ENCODE results near the gene FGD2.

FGD2 gene

DNA sequence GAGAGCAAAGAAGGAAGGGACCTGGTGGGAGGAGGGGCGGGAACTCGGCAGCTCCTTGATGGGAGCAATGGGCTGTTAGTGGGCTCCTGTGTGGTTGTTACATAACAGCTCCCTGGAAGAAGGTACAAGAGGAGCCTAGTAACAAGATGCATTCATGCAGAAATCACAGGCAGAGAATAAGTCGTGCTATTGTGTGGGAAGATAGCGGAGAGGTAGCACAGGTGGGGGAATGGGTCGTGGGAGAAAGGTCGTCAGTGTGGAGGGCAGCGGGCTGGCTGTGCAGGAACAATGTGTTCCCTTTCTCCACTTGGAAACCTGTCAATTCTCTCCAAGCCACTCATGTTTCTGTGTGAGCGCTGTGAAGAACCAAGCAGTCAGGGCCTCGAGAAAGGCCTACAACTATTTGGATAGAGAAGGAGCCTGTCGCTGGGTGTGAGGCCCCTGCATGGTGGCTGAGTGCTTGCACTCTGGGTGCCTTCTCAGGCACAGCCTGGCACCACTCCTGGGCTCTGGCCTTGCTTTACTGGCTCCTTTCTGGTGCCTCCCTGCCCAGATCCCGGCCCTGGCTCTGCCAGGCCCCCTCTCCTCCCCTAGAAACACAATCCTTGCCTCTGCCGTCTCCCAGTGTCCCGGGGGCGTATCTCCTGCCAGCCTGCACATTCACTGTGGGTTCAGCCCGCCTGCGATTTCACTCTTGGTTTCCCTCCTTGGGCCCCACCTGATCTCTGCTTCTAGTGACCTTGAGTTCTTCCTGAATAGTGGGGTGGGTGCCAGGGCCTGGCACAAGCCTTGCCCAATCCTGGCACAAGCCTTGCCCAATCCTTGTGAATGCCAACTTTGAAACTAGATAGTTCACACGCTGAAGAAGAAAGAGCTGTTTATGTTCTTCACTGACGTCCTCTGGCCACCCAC is 7.4 kb upstream of the FGD2 start:
- no peak for DNase-seq

DNA sequence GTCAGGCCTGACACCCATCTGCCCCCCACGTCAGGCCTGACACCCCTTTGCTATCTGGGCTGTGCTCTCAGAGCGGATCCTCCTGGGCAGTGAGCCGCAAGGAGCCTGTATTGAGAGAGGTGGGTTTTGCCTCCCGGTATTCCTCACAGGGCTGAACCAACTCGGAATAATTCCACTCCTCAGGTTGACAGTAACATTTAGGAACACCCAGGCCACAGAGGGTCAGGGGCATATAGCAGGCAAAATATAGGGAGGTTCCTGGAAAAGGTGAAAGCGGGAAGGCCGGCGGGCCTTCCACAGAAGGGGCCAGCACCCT is 6.8 kb upstream of the FGD2 start:
- DNase-seq, result no peak

DNA sequence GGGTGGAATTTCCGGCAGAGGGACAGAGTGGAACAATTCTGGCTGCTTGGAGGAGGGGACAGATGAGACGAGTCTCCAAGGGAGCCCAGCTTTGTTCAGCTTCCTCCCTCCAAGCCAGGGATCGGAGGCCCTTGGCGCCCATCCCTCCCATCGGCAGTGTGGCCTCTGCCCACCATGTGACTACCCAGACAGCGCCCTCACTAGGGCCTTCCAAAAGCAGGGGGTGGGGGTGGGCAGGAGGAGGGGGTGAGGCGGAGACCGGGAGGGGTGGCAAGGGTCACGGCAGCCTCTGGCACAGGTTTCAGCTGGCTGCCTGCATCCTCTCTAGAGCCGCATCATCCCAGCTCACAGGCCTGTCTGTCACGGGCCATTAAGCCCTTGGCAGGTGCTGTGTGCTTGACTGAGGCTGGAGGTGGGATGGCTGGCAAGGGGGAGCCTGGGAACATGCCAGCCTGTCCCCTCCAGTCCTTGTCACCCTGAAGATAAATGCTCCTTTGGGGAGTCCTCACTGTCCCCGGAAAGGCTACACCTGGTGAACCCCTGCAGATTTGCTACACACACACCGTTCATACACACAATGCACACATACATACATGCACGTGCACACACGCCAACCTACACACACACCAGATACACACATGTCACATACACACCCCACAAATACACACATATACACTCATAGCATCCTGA is 6.2 kb upstream of the FGD2 start:
- no peak for DNase-seq

DNA sequence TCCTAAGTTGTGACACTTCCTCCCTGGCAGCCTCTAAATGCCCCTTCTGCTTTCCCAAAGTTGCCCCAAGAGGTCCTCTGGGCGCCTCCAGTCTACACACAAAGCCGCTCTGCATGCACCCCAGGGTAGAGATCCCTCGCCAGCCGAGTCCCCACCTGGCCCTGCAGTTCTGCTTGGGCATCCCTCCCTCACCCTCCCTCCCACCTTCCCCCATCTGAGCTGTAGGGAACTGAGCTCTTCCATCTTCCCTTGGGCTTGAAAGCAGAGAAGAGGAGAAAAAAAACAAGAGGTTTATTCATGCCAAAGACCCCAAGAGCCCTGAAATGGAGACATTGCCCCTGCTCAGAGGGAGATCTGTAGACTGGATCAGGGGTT is 5.7 kb upstream of the FGD2 start:
- no peak for DNase-seq

DNA sequence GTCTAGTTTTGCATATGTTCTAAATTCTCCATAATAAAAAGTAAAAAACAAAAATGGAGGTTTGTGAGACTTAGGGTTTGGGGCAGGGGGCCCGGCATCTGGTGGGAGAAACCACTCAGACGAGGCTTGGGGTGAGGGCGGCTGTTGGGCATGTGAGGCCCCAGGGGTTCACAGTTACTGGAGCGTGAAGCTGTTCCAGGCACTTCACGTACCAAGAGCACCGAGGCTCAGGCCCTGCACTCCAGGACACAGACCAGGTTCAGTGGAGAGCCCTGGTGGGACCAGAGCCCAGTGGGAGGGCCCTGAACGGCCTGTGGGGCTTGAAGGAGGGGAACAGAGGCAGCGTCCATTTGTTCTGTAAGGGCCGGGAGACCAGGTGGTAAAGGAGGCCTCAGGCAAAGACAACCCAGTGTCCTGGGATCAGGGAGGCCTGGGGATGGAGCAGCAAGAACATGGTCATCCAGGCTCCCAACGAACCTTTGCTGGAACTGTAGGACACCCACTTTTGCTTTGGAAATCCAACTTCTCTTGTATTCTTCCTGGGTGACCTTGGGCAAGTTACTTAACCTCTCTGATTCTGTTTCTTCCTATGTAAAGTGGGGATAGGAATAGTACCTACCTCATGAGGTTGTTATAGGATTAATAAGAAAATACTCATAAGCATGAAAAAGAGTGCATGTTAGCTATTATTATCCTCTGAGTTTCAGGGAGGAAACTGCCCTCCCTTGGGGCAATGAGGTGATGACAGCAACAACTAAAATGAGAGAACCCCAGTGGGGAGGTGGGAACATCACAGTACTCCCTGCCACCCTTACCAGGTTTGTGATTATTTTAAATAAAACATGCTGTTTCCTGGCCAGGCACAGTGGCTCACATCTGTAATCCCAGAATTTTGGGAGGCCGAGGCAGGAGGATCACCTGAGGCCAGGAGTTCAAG is 1.1 kb upstream of the FGD2 start:
- no peak for DNase-seq

DNA sequence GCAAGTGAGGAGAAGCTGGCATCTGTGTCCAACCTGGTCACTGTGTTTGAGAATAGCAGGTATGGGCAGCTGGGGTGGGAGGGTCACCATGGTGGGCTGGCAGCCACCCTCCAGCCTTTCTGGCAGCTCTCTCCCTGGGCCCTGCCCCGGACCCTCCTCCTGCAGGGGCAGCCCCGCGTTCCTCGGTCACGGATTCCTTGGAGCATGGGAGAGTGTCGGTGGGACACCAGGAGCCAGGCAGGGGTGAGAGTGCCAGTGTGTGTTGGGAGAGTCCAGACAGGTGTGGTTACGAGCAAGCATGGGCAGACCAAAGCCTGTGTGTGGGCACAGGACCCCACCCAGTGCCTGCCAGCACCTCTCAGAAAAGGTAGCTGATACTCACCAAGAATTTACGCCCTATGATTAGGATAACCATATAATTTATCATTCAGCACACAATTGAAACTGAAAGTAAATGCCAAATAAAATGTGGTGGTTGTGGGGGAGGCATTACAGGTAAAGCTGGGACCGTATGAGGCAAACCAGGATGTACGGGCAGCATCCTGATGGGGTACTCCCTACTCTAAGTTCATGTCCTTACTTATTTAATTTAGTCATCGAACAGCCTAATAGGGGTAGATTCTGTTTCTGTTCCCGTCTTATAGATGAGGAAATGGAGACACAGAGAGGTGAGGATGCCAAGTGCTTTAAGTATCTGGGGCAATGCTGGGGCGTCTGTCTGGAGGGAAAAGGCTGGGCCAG is 542 bp downstream of the FGD2 start:
- DNase-seq, result no peak

DNA sequence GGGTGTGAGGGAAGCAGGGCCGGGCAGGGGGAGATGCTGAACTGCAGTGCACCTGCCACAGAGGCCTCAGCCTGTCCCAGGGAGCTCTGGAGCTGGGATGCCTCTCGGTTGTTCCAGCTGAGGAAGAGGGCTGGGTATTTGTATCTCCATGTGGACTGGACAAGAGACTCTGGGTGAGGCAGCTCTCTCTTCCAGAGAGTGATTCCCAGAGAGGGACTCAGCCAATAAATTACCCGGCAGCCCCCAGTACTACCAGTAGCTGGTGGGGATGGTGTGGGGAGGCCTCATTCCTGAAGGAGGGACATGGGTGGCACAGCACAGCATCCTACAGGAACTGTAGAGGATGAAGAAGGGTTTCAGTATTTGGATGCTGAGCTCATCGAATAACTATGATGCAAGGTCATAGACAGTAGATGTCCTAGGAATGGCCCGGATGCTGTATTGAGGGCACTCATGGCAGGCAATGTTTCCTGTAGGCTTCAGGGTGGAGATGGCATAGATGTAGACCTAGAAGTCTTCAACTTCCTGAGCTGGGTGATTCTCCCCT is 1.4 kb downstream of the FGD2 start:
- DNase-seq, result no peak

DNA sequence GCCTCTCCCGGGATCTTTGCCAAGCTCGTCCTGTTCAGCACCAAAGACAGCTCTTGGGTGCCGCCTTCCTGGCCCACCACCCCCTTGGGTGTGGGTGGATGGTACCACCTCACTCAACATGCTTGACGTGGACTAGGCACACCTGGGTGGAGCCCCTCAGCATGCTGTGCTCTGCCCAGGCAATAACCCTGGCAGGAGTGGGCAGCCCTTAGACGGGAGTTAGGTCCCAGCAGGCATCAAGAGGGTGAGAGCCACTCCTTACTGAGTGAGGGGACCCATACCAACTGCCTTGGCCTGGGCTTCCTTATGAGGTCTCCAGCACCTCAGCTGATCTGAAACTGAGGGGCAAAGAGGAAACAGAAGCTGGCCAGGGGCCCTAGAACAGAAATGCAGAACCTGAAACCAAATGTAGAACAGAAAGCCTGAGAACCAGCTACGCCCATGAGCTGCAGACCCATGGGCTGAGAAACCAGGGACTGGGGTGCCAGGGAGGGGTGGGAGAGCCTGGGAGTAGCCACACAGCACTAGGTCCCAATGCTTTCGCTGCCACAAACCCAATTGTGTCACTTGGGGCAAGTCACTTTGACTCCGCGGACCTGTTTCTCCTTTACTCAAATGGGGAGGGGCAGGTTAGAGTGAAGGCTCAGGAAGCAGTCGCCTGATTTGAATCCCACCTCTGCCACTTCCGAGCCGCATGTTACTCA is 2.0 kb downstream of the FGD2 start:
- no peak for DNase-seq

DNA sequence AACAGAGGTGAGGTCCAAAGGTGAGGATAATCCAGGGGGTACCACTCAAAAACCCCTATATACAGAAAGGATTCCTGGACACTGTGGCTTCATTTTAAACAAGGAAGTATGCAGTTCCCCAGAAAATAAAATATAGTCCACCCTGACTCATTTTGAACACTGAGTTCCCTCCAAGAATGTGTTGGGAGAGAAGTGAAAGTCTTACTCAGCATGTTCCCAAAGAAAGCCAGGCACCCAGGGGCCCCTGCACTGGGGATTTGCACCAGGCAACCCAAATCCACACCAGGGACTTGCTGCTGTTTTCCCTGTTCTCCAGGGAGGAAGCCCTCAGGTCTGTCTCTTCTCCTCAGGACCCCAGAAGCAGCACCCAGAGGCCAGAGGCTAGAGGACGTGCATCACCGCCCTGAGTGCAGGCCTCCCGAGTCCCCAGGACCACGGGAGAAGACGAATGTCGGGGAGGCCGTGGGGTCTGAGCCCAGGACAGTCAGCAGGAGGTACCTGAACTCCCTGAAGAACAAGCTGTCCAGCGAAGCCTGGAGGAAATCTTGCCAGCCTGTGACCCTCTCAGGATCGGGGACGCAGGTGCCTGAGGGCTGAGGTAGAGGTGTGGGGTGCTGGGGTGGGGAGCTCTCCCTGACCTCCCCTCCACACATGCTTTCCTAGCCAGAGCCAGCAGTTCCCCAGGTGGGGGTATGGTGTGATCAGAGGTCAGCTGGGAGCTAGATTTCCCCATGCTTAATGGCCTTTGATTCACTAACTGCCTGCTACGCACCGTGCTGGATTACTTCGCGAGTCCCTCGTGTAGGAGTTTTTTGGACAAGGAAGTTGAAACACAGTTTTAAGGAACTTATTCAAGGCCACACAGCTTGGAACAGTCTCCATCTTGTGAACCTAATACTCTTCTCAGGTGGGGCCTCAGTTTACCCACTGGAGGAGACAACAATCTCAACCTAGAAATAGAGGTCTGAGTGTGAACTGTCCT is 3.3 kb downstream of the FGD2 start:
- DNase-seq, result no peak

DNA sequence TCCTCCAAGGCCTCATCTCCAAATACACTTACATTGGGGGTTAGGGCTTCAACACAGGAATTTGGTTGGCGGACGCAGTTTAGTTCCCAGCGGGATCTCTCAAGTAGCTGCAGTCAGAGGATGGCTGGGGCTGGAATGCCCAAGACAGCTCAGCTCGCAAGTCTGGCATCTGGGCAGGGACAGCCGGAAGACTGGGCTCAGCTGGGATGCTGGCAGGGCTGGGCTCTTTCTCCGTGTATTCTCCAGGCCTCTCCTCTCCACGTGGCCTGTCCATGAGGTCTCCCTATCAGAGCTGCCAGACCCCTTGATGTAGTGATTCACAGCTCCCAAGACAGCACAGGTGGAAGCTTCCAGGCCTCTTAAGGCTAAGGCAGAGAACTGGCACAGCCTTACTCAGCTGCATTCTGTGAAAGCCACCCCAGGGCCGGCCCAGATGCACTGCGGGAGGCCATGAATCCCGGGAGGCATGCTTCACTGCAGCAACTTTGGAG is 5.0 kb downstream of the FGD2 start:
- no peak for DNase-seq

DNA sequence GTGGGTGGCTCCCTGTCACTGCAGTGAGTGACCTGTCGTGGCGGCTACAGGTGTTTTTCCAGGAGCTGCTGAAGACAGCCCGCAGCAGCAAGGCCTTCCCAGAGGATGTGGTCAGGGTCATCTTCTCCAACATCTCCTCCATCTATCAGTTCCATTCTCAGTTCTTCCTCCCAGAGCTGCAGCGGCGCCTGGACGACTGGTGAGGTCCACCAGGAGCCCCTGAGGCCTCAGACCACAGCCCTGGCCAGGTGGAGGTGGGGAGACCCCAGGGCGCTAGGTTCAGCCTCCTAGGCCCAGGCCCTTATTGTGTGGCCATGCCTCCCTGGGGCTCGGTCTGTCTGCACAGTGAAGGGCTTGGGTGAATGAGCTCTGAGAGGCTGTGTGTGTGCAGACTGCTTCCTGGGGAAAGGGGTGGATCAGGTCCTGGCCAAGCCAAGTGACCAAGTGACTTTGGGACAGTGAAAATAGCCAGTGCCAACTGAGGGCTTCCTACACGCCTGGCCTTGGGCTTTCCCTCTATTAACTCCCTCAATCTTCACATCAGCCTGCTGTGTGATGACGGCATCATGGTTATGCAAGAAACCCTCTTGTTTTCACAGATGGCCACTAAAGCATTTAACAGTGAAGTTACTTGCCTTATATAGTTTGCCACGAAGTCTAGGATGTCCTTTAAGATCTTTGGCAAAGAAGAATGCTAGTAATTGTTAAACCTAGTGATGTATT is 6.4 kb downstream of the FGD2 start:
- DNase-seq, result no peak

DNA sequence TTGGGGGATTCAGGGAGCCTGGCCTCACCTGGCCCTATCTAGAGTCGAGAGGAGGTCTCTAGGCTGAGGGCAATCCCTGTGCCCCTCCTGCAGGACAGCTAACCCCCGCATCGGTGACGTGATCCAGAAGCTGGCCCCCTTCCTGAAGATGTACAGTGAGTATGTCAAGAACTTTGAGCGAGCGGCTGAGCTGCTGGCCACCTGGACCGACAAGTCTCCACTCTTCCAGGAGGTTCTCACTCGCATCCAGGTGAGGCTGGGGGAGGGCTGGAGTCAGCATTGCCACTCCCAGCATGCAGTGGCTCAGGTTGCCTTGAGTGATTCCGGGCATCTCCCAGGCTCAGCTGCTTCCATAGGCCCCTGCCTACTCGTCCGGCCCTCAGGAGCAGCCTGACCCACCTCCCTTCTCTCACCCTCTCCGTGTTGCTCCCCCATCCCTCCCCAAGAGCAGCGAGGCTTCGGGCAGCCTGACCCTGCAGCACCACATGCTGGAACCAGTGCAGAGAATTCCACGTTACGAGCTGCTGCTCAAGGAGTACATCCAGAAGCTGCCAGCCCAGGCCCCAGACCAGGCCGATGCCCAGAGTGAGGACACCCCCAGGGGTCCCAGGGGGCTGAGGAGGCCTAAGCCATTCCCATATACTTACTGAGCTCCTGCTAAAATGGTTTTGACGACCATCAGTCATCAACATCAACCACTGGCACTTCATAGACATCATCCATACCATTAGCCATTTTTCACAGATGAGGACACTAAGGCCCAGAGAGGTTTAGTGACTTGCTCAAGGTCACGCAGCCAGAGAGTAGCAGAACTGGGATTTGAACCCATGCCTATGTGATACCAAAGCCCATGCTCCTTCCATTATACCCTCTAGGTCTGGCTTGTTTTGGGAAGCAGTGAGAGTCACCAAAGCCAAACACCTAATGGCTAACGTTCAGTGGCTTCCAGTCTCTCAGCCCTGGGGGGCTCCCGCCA is 8.3 kb downstream of the FGD2 start:
- DNase-seq, result no peak

DNA sequence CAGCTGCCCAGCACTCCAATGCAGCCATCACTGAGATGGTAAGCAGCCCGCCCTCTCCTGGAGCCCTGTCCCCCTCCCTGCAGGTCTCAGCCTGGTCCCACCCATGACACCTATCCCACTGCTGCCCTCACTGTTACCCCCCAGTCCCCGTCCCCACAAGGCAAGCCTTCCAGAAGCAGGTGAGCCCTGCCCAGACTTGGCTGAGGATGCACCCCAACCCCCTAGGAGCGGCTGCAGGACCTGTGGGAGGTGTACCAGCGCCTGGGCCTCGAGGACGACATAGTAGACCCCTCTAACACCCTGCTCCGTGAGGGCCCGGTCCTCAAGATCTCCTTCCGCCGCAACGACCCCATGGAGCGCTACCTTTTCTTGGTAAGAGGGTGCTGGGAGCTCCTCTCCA is 9.2 kb downstream of the FGD2 start:
- no peak for DNase-seq

DNA sequence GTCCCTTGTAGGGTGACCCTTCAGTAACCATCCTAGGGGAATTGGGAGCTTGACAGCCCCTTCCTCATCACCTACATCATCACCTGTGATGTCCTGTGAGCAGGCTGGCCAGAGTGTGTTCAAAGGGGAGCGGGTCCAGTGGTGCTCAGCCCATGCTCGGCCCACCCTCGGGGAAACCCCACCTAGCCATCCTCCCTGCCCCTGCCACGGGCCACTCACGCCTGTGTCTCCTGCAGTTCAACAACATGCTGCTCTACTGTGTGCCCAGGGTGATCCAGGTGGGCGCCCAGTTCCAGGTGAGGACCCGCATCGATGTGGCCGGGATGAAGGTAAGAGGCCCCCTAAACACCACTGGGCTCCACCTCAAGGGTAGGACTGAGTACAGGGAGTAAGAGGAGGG is 10.1 kb downstream of the FGD2 start:
- DNase-seq, result no peak

DNA sequence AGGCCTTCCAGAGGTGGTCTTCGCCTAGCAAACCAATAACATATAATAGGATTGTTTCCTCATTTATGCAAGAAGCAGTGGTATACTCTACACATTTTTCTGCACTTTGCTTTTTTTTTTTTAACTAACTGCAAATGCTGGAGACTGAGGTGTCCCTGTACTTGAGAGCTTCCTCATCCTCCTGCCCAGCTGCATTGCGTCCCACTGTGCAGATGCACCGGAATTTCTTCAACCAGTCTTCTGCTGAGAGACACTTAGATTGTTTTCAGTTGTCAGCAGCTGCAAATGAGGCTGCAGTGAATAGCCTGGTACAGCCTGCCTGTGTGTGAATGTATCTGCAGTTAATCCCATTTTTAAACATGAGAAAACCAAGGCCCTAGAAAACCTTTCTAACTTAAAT is 11.5 kb downstream of the FGD2 start:
- no peak for DNase-seq

DNA sequence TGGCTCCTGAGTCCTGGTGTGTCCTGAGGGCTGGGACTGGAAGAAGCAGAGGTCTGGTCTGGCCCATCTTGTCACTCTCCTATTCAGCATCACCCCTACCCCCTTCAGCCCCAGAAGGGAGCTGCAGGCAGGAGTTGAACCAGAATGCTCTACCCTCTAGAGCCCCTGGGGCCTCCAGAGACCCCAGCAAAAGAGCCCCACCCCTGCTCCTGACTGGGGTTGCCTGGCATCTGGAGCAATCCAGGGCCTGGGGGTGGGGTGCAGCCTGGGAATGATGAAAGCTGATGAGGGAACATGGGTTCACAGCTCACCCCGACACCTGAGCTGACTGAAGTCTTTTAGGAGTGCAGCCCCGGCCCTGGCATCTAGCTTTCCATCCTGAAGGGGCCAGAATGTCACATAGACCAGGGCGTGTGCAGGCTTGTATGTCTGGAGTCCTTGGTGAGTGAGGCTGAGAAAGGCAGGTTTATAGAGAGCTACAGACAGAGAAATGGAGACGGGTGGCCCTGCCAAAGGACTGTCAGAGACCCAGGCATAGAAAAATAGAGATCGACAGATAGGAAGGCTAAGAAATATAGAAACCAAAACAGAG is 12.2 kb downstream of the FGD2 start:
- no peak for DNase-seq

DNA sequence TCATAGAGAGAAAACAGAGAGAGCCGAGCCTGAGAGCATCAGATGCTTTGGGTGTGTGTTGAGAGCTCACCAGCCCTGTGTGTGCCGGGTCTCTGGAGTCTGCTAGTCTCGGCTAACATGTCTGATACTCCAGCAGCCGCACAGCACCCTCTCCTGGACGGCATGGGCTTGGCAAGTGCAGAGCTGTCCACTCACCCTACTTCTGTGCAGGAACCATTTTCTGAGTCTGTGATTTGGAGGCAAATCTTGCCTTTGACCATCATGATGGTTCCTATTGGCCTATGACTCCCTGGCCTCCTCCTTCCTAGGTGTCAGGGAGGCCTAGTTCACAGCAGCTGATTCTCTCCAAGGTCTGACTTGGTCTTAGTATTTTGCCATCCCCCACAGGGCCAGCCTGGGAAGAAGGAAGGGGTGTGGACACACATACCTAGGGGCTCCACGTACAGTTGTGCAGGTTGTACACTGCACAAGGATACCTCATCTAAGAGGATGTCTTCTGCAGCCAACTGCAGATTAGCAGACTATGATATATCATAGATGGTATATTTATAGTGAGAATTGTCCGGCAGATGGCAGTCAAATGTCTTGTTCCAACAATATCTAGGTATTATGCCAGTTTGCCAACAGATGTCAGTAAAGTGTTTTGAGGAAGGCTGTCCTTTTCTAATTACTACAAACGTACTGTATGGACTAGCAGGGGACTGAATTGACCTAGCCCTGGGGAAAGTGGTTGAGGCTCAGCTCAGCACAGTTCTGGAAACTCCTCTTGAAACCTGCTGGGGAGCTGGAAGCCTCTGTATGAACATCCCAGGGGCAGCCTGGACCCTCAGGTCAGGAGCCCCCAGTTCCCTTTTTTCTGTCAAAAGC is 13.0 kb downstream of the FGD2 start:
- peak; percentile 85 for DNase-seq

All from activated effector memory CD4-positive, alpha-beta T cell treated with Interleukin-2 at 50 U/mL for 16 hours (primary cell).